Hindlimb muscle (tissue), 1 donor: ENCODE measurements around the gene PNCK. TPM values are rescaled to one million over a fixed set of nuclear protein-coding genes. Genes with fewer than 3 reads are reported as not detected.

ENCODE experiments used
- DNase-seq: peaks from one replicate; pipeline ENCODE4 v3.0.0-alpha.2; 2013
- polyA plus RNA-seq: library from polyadenylated mRNA; unstranded; fragments of 120-200 nt; gene quantifications from one replicate; pipeline ENCODE4 v1.2.1, GENCODE V29; 2013; ENCODE audit not compliant: insufficient read length

Gene PNCK
- polyA plus RNA-seq, 1 donor = 3.5 TPM

DNA sequence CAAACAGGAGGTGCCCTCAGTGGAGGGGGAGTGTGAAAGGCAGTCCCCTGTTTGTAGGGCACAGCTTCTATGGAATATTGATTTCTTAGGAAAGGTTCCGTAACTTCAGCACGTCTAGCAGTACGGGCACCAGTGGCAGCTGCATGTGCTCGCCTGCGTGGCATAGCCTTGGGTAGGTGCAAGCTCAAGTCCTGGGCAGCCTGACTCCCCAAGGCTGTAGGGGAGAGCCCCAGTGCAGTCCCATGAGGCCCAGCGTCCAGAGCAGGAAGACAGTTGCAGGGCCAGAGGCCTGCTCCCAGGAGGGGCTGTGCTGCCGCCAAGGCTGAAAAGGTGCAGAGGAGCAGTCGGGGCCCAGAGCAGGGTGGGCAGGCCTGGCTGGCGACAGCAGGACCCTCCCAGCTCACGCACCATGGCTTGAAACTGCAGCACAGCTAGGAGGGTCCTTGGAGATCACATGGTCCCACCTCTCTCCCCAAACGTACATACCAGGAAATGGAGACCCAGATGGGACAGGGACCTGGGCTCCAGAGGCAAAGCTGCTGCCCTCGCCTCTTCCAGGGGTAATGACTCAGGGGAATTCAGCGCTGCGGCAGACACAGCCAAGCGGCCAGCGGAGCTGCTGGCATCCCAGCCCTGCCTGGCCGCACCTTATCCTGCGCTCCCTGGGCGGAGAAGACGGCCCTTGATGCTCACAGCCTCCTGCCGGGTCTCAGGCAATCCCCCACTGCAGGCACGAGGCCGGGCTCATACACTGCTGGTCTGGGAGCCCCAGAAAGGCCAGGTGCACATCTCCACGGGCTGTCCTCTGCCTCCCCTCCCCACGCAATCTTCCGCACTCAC is 32.7 kb downstream of the PNCK start:
- DNase-seq = no peak

DNA sequence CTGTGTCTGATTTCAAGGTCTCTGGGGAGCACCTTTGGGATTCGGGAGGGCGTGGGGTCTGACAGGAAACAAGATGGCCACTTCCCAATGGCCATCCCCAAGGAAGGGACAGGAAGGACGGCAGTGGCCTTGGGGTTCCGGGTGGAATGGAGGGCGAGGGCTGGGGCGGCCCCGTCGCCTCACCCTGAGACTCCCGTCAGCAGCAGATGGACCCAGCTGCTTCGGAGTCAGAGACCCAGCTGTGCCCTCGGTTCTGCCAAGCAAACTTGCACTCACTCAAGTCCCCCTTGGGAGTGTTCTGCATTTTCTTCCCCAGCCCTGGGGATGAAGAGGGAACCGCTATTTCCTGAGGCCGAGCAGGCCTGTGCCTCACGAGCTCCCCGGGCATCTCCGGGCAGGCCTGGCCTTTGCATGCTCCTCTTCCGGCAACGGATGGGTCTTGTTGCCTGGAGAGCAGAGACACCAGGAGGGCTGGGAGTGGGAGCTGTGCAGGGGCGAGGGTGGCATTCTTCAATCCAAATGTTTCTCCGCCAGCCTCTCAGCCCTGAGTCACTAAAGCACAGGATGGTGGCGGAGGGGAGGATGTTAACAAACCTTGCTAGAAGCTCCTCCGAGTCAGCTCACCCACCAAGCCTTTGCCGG is 33.4 kb downstream of the PNCK start:
- DNase-seq = no peak

- no peak for DNase-seq
These were observed 34.2 kb downstream of the PNCK start for GRCh38 chrX:153639177-153640044.

DNA sequence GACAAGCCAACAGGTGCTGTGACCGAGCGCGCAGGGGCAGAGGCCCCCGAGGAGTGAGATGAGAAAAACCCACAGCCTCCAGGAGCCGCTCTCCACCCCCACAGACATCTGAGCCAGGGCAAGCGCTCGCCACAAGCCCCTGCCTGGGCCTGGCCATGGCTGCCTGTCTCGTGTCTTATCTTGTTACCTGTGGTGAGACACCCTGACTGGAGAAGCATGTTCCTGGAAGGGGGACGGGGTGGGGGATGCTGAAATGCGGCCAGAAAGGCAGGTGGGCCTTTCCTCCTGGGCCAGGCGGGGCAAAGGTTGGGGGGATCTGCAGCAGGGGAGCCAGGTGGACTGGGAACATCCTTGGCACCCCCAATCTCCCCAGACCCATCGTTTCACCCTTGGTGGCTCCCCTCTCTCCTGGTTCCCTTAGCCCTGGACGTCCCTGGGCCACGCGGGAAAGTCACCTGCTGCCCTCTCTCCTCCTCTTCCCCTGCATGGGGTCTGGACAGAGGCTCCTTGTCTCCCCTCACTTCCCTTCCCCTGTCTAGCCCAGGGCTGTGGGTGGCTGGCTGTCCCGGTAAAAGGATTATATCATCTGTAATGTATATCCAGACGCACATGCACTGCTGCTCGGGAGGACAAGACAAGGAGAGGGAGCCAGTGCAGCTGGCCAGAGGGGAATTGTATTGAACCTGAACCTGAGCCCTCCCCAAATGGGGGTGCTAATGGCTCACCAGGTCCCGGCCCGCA is 35.0 kb downstream of the PNCK start:
- DNase-seq = no peak

GRCh38 chrX:153638041-153638371 is 35.6 kb downstream of the PNCK start:
- no peak for DNase-seq

DNA sequence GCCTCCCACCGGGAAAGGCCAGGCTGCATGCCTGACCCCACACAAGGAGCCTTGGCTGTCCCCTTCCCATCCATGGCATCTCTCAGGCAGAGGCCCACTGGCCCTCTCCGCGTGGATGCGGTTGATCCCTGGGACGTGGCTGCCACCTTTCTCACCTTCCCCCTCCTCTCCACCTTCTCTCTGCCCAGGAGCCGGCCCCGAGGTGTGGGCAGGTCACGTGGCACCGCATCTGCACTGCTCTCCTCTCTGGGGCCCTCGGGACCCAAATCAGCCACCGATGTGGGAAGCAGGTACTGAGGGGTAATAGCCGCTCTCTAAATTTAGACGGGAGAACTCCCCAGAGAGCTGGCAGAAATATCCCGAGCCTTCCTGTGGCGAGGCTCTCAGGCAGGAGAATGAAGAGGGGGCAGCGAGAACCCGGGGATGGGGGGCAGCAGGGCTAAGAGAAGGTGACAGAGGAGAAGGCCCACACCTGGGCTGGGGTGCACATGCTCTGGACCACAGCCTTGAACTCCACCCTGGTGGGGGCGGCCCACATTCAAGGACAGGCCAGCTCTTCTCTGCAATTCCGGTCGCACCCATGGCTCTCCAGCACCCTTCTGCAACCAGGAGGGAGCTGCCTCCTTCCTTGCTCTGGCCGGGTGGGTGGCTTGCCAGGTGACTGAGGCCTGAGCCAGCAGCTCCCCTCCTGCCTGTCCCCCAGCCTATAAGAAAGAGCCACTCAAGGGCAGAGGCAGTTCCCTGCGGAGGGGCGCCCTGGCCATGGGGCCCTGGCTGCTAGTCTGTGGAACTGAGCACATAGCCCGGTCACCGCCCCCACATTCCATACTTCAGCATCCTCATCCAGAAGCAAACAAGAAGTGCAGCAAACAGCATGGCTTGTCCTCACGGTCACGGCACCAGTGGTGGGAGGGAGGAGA is 36.2 kb downstream of the PNCK start:
- DNase-seq = no peak

GRCh38 chrX:153636716-153637115 is 36.9 kb downstream of the PNCK start:
- no peak for DNase-seq

GRCh38 chrX:153635788-153636668 is 37.6 kb downstream of the PNCK start:
- no peak for DNase-seq

DNA sequence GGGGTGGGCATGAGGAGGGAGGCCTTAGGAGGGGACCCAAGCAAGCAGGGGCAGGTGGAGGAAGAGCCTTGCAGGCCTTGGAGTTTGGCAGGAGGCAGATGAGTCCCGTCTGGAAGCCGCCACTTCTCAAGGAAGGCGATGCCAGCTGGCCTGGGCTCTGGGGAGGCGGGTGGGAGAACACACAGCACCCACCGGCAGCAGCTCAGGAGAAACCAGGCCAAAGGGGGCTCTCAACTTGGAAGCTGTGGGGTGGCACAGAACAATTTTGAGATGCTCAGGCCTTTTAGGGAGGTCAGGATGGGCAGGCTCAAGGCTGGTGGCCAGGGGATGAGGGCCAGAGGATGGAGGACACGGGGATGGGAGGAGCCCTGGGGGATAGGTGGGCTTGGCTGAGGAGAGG is 38.2 kb downstream of the PNCK start:
- DNase-seq = no peak

DNA sequence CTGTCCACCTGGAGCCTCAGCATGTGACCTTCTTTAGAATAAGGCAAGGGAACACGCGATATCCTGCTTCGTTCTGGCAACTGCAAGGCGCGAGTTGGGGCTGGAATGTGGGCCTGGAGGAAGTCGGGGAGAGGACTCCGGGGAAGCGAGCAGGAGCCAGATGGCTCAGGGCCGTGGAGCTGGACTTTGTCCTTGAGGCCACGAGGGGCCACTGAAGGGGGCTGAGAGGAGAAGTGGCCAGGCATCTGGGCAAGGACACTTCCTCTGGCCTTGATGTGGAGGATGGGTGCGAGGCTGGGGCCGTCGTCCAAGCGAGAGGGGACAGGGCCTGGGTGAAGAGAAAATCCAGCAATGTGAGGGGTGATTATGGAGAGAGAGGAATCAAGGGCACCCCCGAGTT is 38.8 kb downstream of the PNCK start:
- peak; percentile 29 for DNase-seq

DNA sequence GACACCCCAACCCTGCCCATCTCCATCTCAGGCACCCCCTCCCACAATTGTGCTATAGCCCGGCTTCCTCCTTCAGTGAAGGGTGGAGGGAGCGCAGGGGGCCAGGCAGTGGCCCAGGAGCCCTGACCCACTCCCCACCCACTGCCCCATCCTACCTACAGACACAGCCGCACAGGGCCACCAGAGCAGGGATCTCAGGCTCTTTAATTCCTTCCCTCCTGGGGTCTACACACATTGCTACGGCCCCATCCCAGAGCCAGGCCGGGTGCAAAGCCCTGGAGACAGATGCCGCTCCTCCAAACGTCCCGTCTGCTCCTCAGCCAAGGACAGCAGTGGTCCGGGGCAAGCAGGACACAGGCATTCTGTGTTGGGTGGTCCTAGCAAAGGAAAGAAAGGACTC is 39.4 kb downstream of the PNCK start:
- DNase-seq = no peak

DNA sequence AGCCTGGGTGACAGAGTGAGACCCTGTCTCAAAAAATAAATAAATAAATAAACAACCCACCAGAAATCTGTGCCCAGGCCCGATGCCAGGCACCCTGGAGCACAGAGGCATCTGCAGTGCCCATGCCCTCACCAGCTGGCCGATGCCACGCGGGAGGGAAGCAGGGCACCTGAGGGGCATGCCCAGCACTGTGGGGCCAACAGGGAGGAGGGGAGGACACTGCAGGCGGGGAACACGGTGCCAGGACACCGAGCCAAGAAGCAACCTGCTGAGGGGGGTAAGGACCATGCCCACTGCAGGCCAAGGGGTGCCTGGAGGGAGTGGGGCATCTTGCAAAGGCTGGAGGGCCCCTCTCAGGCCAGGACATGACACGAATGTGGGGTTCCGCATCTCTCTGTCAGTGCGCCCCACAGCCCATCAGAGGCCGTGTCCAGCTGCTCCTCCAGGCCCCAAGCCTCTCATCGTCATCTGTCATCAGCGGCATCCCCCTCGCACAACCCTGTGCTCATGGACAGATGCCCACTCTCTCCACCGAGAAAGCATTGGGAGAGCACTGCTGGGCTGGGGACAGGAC is 39.9 kb downstream of the PNCK start:
- DNase-seq = no peak

DNA sequence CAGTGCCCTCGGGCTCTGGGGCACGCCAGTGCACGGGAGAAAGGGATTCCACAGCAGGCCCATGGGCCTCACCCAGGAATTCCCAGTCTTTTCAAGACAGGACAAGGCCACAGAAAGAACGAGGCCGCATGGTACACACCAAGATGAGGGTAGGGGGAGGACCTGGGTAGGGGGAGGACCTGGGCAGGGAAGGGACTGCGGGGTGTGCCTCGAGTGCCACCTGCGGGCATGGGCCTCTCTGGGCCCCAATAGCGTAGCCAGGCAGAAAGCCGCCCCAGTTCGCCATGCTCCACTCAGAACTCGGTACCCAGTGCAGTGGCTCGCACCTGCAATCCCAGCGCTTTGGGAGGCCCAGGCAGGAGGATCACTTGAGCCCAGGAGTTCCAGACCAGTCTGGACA is 40.6 kb downstream of the PNCK start:
- DNase-seq = no peak

GRCh38 chrX:153632595-153632946 is 41.0 kb downstream of the PNCK start:
- no peak for DNase-seq

DNA sequence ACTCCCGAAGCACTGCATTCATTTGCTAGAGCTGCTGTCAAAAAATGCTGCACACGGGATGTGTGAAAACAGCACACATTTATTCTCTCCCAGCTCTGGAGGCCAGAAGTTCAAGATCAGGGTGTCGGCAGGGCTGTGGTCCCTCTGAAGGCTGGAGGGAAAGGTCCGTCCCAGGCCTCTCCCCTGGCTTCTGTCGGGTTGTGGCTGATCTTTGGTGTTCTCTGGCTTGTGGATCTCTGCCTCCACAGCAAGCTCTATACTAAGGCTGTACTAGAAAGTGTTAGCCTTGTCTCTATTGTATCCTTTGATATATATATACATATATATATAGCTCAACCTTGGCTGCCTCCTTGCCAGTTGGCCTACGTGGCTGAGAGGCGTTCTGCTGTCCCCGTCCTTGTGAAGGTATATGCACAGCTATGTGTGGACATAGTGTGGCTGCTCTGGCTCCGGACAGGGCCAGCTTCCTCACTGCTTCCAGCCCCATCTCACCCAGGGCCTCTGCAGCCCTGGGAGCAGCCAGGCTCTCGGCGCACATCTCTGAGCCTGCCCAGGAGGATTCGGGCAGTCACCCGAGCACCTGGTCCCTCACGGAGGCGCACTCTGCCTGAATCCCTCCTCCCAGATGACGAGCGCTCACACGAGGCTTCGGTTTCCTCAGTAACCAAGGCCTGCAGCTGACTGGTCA is 41.6 kb downstream of the PNCK start:
- no peak for DNase-seq

- no peak for DNase-seq
These were observed 42.3 kb downstream of the PNCK start for GRCh38 chrX:153631346-153631745.

- DNase-seq = no peak
These were observed 44.9 kb downstream of the PNCK start for GRCh38 chrX:153628665-153629064.

GRCh38 chrX:153628129-153628528 is 45.5 kb downstream of the PNCK start:
- no peak for DNase-seq

DNA sequence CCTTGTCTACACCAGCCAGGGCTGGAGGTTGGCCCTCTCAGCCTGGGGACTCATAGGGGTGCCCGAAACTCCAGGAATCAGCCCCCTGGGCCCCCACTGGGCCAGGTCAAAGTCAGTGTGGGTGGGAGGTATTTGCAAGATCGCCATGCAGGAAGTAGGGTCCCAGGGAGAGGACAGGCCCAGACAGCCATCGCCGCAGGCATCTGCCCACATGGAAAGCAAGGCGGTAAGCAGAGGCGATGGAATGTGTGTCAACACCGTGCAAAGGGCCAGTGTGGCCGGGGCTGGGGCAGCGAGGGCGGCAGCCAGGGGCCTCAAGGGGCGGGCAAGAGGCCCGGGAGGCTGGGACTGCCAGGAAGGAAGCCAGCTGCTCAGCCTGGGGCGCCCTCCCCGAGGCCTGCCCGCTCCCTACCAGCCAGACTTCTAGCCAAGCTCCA is 45.9 kb downstream of the PNCK start:
- DNase-seq = no peak
